KMS-11 (cell line): ENCODE data around the gene FOXE3.

ENCODE experiments used
- H2AFZ ChIP-seq: fragments of 200-600 bp; sonication (generic); 2 replicates; pipeline ENCODE4 v1.6.1; 2016; ENCODE audit warnings: antibody characterized with exemption, mixed run types, low read depth
- H3K27ac ChIP-seq: fragments of 200-600 bp; sonication (generic); 2 replicates; pipeline ENCODE4 v1.6.1; 2016; ENCODE audit warnings: mild to moderate bottlenecking, mixed run types
- H3K27me3 ChIP-seq: fragments of 200-600 bp; sonication (generic); 2 replicates; pipeline ENCODE4 v1.6.1; 2017; ENCODE audit warnings: mild to moderate bottlenecking, low read depth, mixed run types, moderate library complexity; ENCODE audit not compliant: insufficient read depth
- H3K36me3 ChIP-seq: fragments of 200-600 bp; sonication (generic); 2 replicates; pipeline ENCODE4 v1.6.1; 2017; ENCODE audit warnings: mild to moderate bottlenecking, mixed run types; ENCODE audit not compliant: insufficient read depth
- H3K4me1 ChIP-seq: fragments of 200-600 bp; sonication (generic); 2 replicates; pipeline ENCODE4 v1.6.1; 2016; ENCODE audit warnings: mild to moderate bottlenecking, low read depth, mixed run types; ENCODE audit not compliant: poor library complexity, severe bottlenecking
- H3K4me2 ChIP-seq: fragments of 200-600 bp; sonication (generic); 2 replicates; pipeline ENCODE4 v1.7.0; 2016; ENCODE audit warnings: mild to moderate bottlenecking, mixed run types
- H3K4me3 ChIP-seq: fragments of 200-600 bp; sonication (generic); IDR thresholded peaks from 2 replicates; pipeline ENCODE4 v1.6.1; 2017; ENCODE audit warnings: low read depth, low read length, mixed read lengths; ENCODE audit not compliant: insufficient read depth
- H3K79me2 ChIP-seq: fragments of 200-600 bp; sonication (generic); 2 replicates; pipeline ENCODE4 v1.6.1; 2016; ENCODE audit warnings: low read depth, mixed run types; ENCODE audit not compliant: insufficient read depth
- H3K9ac ChIP-seq: fragments of 200-600 bp; sonication (generic); 2 replicates; pipeline ENCODE4 v1.6.1; 2016; ENCODE audit warnings: mild to moderate bottlenecking, mixed run types
- H4K20me1 ChIP-seq: fragments of 200-600 bp; sonication (generic); 2 replicates; pipeline ENCODE4 v1.6.1; 2016; ENCODE audit warnings: mild to moderate bottlenecking, mixed run types; ENCODE audit not compliant: insufficient read depth
- CTCF ChIP-seq: fragments of 200-600 bp; sonication (generic); conservative IDR thresholded peaks from 2 replicates; pipeline ENCODE4 v1.6.1; 2017; ENCODE audit warnings: low read depth, mild to moderate bottlenecking, antibody characterized with exemption, low read length, moderate library complexity, mixed read lengths

Gene FOXE3

DNA sequence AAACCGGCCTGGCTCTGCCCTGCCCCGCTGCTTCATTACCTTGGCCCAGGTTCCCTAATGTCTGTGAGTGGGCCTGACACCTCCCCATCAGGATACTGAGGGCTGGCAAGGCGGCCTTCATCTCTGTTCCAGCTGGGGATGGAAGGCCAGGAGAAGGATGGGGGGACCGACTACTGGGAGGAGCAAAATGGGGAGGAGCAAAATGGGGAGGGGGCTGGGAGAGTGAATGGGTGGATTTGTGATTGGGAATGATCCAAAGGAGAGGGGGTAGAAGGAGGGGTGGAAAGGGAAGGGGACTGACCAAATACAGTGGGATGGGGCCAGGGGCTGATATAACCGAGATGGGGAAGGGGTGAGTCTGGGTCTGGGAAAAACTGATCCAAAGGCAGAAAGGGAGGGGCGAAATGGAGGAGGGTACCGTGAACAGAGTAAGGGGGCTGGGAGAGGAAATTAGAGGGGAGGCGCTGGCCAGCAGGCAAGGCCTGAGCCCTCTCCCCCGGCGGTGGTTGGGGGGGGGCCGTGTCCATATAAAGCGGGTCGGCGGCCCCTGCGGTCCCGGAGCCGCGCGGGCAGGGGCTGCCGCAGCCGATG lies at the start of gene FOXE3:
Gene FOXE3 (plus strand): TSS at position 558 of the 591 bp plus-strand sequence. CDS start 31 bp downstream, at position 589.
- Histone ChIP-seq H3K9ac (no peak within 1 kb of the TSS), H3K4me3 (no peak within 1 kb of the TSS), H3K79me2 (no peaks in the 10 kb centered on the region), H3K4me2 (no peak within 1 kb of the TSS), H3K27me3 (no peaks in the 10 kb centered on the region), H2AFZ (no peak within 1 kb of the TSS), H3K4me1 (no peaks in the 10 kb centered on the region), H3K36me3 (no peaks in the 10 kb centered on the region), H3K27ac (no peak within 1 kb of the TSS), H4K20me1 (no peaks in the 10 kb centered on the region)
- TF ChIP-seq CTCF = no peak

GRCh38 chr1:47367651-47368050 lies 48.4 kb upstream of the FOXE3 start:
- Histone ChIP-seq H3K36me3 (no peaks in the 10 kb centered on the region), H2AFZ (no peak overlapping the region), H3K9ac (no peak overlapping the region), H3K4me2 (no peak overlapping the region), H3K27ac (no peak overlapping the region), H3K4me1 (peaks cover 7% of the 10 kb centered on the region), H3K27me3 (no peaks in the 10 kb centered on the region), H4K20me1 (no peaks in the 10 kb centered on the region), H3K4me3 (no peak overlapping the region), H3K79me2 (peaks cover 9% of the 10 kb centered on the region; the same call in 1 of the 2 replicates)
- TF ChIP-seq CTCF = no peak

DNA sequence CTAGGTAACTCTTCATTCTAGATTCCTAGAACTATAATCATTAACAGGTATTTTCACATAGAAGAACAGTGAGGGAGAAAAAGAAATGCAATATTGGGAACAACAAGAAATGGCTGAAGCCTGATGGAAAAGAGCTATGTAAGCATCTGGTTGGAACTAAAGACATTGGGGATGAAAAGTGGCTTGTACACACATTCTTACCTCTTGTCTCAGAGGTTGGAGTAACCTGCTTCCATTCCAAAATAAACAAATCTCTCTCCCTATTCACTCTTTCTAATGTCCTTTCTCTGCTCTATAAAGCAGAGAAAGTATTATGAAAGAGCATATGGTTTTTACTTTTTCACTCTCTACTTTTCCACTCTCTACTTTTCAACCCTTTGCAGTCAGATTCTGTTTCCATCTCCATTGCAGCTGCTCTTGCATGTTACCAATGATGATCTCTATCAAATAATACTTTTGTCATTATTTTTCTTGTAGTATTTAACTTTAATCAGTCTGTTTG lies 45.0 kb upstream of the FOXE3 start:
- Histone ChIP-seq H3K27ac (no peak overlapping the region), H3K27me3 (no peaks in the 10 kb centered on the region), H3K4me3 (no peak overlapping the region), H3K4me2 (no peak overlapping the region), H2AFZ (no peak overlapping the region), H3K9ac (no peak overlapping the region), H4K20me1 (no peaks in the 10 kb centered on the region), H3K4me1 (peaks cover 5% of the 10 kb centered on the region), H3K36me3 (peaks cover 12% of the 10 kb centered on the region; the same call in 1 of the 2 replicates), H3K79me2 (no peaks in the 10 kb centered on the region; the same call in 1 of the 2 replicates)
- no peak for TF ChIP-seq CTCF

- H4K20me1 ChIP-seq = no peaks in the 10 kb centered on the region
- no peak for TF ChIP-seq CTCF
- no peaks in the 10 kb centered on the region for H3K27me3 ChIP-seq
- H3K79me2 ChIP-seq = no peaks in the 10 kb centered on the region
- H3K4me3 ChIP-seq = no peak overlapping the region
- H2AFZ ChIP-seq = no peak overlapping the region
- H3K27ac ChIP-seq = no peak overlapping the region
- H3K4me2 ChIP-seq = no peak overlapping the region
- H3K4me1 ChIP-seq = peaks cover 33% of the 10 kb centered on the region
- H3K36me3 ChIP-seq = peaks cover 12% of the 10 kb centered on the region; the same call in 1 of the 2 replicates
- H3K9ac ChIP-seq = no peak overlapping the region
These were observed 41.6 kb upstream of the FOXE3 start for GRCh38 chr1:47374501-47374900.
